WTC11 (cell line): ENCODE data around the gene IFNE. TPM values are rescaled to one million over a fixed set of nuclear protein-coding genes. Genes with fewer than 3 reads are reported as not detected.

Experiments
- ATAC-seq: fragments of 200-7000 bp; cut with Tn5 transposase; 2 replicates; pipeline ENCODE4 v1.10.0; 2021; ENCODE audit warnings: mild to moderate bottlenecking, moderate library complexity
- CTCF ChIA-PET: fragments of 300-600 bp; sonication (Branson Sonifier 250); formaldehyde crosslinking; loops from one replicate; lab custom pipeline; 2021; ENCODE audit warnings: antibody characterized with exemption; lab: Charles Lee
- POLR2A ChIA-PET: fragments of 350-600 bp; sonication (Branson Sonifier 250); formaldehyde crosslinking; loops from one replicate; lab custom pipeline; 2021; ENCODE audit warnings: antibody characterized with exemption; lab: Charles Lee
- DNase-seq: peaks from one replicate; pipeline ENCODE4 v3.0.0; 2021; ENCODE audit warnings: low spot score
- H3K27ac Mint-ChIP-seq: 2 replicates; pipeline ENCODE4 v1.8.0; 2021; ENCODE audit warnings: mixed read lengths
- H3K27me3 Mint-ChIP-seq: 2 replicates; pipeline ENCODE4 v1.8.0; 2021; ENCODE audit warnings: low read depth, mild to moderate bottlenecking, moderate library complexity, mixed read lengths
- H3K36me3 Mint-ChIP-seq: 2 replicates; pipeline ENCODE4 v1.8.0; 2021; ENCODE audit warnings: mixed read lengths
- H3K4me1 Mint-ChIP-seq: 2 replicates; pipeline ENCODE4 v1.8.0; 2022; ENCODE audit warnings: mixed read lengths
- H3K4me3 Mint-ChIP-seq: 2 replicates; pipeline ENCODE4 v1.8.0; 2021; ENCODE audit warnings: mild to moderate bottlenecking, moderate library complexity, mixed read lengths
- H3K9me3 Mint-ChIP-seq: 2 replicates; pipeline ENCODE4 v1.8.0; 2021; ENCODE audit warnings: mixed read lengths
- ATF1 ChIP-seq: sonication (generic); formaldehyde crosslinking; IDR thresholded peaks from 2 replicates; pipeline ENCODE4 v1.8.1; 2023; ENCODE audit warnings: mild to moderate bottlenecking, moderate library complexity, missing genetic modification reagents
- FOXJ3 ChIP-seq: sonication (generic); formaldehyde crosslinking; IDR thresholded peaks from 2 replicates; pipeline ENCODE4 v1.9.0; 2021; ENCODE audit warnings: missing genetic modification reagents, mild to moderate bottlenecking, borderline replicate concordance
- FOXK1 ChIP-seq: sonication (generic); formaldehyde crosslinking; IDR thresholded peaks from 2 replicates; pipeline ENCODE4 v1.8.0; 2022; ENCODE audit warnings: mild to moderate bottlenecking, moderate library complexity, missing genetic modification reagents
- FOXP1 ChIP-seq: sonication (generic); formaldehyde crosslinking; IDR thresholded peaks from 2 replicates; pipeline ENCODE4 v1.8.0; 2022; ENCODE audit warnings: missing genetic modification reagents, mild to moderate bottlenecking, moderate library complexity, borderline replicate concordance
- GTF2I ChIP-seq: fragments of 250-450 bp; sonication (Bioruptor Pico); conservative IDR thresholded peaks from 2 replicates; pipeline ENCODE4 v1.4.0; 2021; ENCODE audit warnings: mild to moderate bottlenecking
- JAZF1 ChIP-seq: fragments of 250-450 bp; sonication (Bioruptor Pico); IDR thresholded peaks from 2 replicates; pipeline ENCODE4 v1.9.0; 2021; ENCODE audit warnings: moderate library complexity, mild to moderate bottlenecking, inconsistent platforms
- KAT7 ChIP-seq: sonication (generic); formaldehyde crosslinking; IDR thresholded peaks from 2 replicates; pipeline ENCODE4 v1.8.1; 2023; ENCODE audit warnings: missing genetic modification reagents, mild to moderate bottlenecking, borderline replicate concordance
- NFATC4 ChIP-seq: fragments of 250-450 bp; sonication (Bioruptor Pico); IDR thresholded peaks from 2 replicates; pipeline ENCODE4 v1.9.0; 2021; ENCODE audit warnings: mild to moderate bottlenecking
- RORB ChIP-seq: fragments of 250-450 bp; sonication (Bioruptor Pico); IDR thresholded peaks from 2 replicates; pipeline ENCODE4 v1.9.0; 2021; ENCODE audit warnings: mild to moderate bottlenecking
- SMAD4 ChIP-seq: sonication (generic); formaldehyde crosslinking; IDR thresholded peaks from 2 replicates; pipeline ENCODE4 v1.8.0; 2022; ENCODE audit warnings: mild to moderate bottlenecking, missing genetic modification reagents
- SOX15 ChIP-seq: fragments of 250-450 bp; sonication (Bioruptor Pico); IDR thresholded peaks from 2 replicates; pipeline ENCODE4 v1.9.0; 2021; ENCODE audit warnings: mild to moderate bottlenecking
- TP53 ChIP-seq: sonication (generic); formaldehyde crosslinking; IDR thresholded peaks from 2 replicates; pipeline ENCODE4 v1.8.1; 2023; ENCODE audit warnings: mild to moderate bottlenecking, missing genetic modification reagents
- ZNF121 ChIP-seq: sonication (generic); formaldehyde crosslinking; IDR thresholded peaks from 2 replicates; pipeline ENCODE4 v1.8.0; 2023; ENCODE audit warnings: missing genetic modification reagents
- ZNF232 ChIP-seq: sonication (generic); formaldehyde crosslinking; IDR thresholded peaks from 2 replicates; pipeline ENCODE4 v1.8.0; 2022; ENCODE audit warnings: mild to moderate bottlenecking, missing genetic modification reagents
- ZNF416 ChIP-seq: fragments of 250-450 bp; sonication (Bioruptor Pico); IDR thresholded peaks from 2 replicates; pipeline ENCODE4 v1.9.0; 2021; ENCODE audit warnings: mild to moderate bottlenecking, inconsistent platforms
- total RNA-seq: library from RNA; stranded (reverse); gene quantifications from 3 replicates; pipeline ENCODE4 v1.2.3, GENCODE V29; 2021
- TF ChIP-seq, protein P1 (sequence below): sonication (generic); formaldehyde crosslinking; IDR thresholded peaks from 2 replicates; pipeline ENCODE4 v1.8.1; 2023; ENCODE audit warnings: mild to moderate bottlenecking, moderate library complexity, missing genetic modification reagents
- TF ChIP-seq, protein P2 (sequence below): fragments of 250-450 bp; sonication (Bioruptor Pico); IDR thresholded peaks from 2 replicates; pipeline ENCODE4 v1.9.0; 2021; ENCODE audit warnings: moderate library complexity, mild to moderate bottlenecking, inconsistent platforms, borderline replicate concordance
- TF ChIP-seq, protein P3 (sequence below): sonication (generic); formaldehyde crosslinking; IDR thresholded peaks from 2 replicates; pipeline ENCODE4 v1.8.1; 2022; ENCODE audit warnings: missing genetic modification reagents, borderline replicate concordance
- TF ChIP-seq, protein P4 (sequence below): fragments of 250-450 bp; sonication (Bioruptor Pico); IDR thresholded peaks from 2 replicates; pipeline ENCODE4 v1.9.0; 2021; ENCODE audit warnings: mild to moderate bottlenecking
- TF ChIP-seq, protein P5 (sequence below): sonication (generic); formaldehyde crosslinking; IDR thresholded peaks from 2 replicates; pipeline ENCODE4 v1.8.0; 2023; ENCODE audit warnings: missing genetic modification reagents
- TF ChIP-seq, protein P6 (sequence below): sonication (generic); formaldehyde crosslinking; IDR thresholded peaks from 2 replicates; pipeline ENCODE4 v1.8.1; 2023; ENCODE audit warnings: mild to moderate bottlenecking, missing genetic modification reagents, borderline replicate concordance

IFNE gene
- total RNA-seq, 1 experiment from 2014 or later, result 0.11 TPM

DNA sequence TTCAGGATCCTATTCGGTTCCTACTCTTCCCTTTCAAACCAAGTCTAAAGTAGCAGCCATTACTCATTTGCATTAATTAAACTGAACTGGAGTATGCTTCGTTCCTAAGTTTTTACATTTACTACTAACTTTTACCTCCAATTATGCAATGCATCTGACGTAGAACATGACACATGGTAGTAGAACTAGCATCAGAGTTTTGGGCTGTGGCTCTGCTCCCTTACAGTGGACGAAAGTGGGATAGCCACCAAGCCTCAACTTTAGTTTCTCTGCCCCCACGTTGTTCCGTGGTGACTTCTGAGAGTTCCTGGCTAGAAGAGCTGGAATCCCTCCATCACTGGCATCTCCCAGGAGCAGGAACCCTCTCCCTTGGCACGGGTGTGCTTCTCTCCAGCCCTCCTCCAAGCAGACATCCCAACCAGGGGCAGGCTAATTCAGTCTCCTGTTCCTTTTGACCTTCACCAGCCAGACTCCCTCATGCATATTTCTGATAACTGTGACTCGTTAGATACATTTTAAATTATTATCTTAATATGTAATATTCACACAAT lies 2.9 kb downstream of the IFNE start (continued):
- TF ChIP-seq, protein P1, sequence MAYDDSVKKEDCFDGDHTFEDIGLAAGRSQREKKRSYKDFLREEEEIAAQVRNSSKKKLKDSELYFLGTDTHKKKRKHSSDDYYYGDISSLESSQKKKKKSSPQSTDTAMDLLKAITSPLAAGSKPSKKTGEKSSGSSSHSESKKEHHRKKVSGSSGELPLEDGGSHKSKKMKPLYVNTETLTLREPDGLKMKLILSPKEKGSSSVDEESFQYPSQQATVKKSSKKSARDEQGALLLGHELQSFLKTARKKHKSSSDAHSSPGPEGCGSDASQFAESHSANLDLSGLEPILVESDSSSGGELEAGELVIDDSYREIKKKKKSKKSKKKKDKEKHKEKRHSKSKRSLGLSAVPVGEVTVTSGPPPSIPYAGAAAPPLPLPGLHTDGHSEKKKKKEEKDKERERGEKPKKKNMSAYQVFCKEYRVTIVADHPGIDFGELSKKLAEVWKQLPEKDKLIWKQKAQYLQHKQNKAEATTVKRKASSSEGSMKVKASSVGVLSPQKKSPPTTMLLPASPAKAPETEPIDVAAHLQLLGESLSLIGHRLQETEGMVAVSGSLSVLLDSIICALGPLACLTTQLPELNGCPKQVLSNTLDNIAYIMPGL, result no peak
- TF ChIP-seq ZNF232 (CRISPR knock-in tag) (no peak), GTF2I (CRISPR knock-in tag) (no peak), SMAD4 (CRISPR knock-in tag) (no peak), NFATC4 (CRISPR knock-in tag) (no peak), JAZF1 (CRISPR knock-in tag) (no peak), SOX15 (CRISPR knock-in tag) (no peak), ZNF416 (CRISPR knock-in tag) (no peak)

DNA sequence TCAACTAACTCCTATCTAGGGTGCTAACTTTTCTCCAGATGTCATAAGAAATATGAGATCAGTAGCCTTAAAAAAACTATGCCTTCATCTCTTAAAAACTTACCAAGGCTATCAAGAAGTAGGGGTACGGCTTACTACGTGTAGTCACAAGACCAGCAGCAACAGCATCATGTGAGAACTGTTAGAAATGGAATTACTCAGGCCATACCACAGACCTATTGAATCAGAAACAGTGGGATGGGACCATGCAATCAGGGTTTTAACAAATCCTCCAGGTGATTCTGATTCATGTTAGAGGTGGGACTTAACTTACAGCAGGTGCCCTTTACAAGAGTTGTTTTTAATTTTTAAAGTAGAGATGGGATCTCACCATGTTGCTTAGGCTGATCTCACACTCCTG lies 4.6 kb downstream of the IFNE start:
- CTCF ChIA-PET, result no interaction called here
- no peak overlapping the region for H3K27ac Mint-ChIP-seq
- H3K9me3 Mint-ChIP-seq, result no peaks in the 10 kb centered on the region
- no peaks in the 10 kb centered on the region for H3K36me3 Mint-ChIP-seq
- POLR2A ChIA-PET, result no interaction called here
- no peak for DNase-seq
- H3K4me3 Mint-ChIP-seq, result no peak overlapping the region
- H3K27me3 Mint-ChIP-seq, result no peaks in the 10 kb centered on the region
- H3K4me1 Mint-ChIP-seq, result no peaks in the 10 kb centered on the region
- no peak for ATAC-seq
- no peak for TF ChIP-seq FOXJ3 (CRISPR knock-in tag)
- TF ChIP-seq, protein P1, result no peak
- TF ChIP-seq, protein P2, sequence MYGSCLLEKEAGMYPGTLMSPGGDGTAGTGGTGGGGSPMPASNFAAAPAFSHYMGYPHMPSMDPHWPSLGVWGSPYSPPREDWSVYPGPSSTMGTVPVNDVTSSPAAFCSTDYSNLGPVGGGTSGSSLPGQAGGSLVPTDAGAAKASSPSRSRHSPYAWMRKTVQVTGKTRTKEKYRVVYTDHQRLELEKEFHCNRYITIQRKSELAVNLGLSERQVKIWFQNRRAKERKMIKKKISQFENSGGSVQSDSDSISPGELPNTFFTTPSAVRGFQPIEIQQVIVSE (CRISPR knock-in tag), result no peak
- TF ChIP-seq FOXP1 (CRISPR knock-in tag), result no peak
- no peak for TF ChIP-seq TP53 (CRISPR knock-in tag)
- TF ChIP-seq, protein P3, sequence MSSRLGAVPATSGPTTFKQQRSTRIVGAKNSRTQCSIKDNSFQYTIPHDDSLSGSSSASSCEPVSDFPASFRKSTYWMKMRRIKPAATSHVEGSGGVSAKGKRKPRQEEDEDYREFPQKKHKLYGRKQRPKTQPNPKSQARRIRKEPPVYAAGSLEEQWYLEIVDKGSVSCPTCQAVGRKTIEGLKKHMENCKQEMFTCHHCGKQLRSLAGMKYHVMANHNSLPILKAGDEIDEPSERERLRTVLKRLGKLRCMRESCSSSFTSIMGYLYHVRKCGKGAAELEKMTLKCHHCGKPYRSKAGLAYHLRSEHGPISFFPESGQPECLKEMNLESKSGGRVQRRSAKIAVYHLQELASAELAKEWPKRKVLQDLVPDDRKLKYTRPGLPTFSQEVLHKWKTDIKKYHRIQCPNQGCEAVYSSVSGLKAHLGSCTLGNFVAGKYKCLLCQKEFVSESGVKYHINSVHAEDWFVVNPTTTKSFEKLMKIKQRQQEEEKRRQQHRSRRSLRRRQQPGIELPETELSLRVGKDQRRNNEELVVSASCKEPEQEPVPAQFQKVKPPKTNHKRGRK (CRISPR knock-in tag), result no peak
- no peak for TF ChIP-seq RORB (CRISPR knock-in tag)
- no peak for TF ChIP-seq KAT7 (CRISPR knock-in tag)
- TF ChIP-seq, protein P4, sequence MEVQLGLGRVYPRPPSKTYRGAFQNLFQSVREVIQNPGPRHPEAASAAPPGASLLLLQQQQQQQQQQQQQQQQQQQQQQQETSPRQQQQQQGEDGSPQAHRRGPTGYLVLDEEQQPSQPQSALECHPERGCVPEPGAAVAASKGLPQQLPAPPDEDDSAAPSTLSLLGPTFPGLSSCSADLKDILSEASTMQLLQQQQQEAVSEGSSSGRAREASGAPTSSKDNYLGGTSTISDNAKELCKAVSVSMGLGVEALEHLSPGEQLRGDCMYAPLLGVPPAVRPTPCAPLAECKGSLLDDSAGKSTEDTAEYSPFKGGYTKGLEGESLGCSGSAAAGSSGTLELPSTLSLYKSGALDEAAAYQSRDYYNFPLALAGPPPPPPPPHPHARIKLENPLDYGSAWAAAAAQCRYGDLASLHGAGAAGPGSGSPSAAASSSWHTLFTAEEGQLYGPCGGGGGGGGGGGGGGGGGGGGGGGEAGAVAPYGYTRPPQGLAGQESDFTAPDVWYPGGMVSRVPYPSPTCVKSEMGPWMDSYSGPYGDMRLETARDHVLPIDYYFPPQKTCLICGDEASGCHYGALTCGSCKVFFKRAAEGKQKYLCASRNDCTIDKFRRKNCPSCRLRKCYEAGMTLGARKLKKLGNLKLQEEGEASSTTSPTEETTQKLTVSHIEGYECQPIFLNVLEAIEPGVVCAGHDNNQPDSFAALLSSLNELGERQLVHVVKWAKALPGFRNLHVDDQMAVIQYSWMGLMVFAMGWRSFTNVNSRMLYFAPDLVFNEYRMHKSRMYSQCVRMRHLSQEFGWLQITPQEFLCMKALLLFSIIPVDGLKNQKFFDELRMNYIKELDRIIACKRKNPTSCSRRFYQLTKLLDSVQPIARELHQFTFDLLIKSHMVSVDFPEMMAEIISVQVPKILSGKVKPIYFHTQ (CRISPR knock-in tag), result no peak
- TF ChIP-seq, protein P5, sequence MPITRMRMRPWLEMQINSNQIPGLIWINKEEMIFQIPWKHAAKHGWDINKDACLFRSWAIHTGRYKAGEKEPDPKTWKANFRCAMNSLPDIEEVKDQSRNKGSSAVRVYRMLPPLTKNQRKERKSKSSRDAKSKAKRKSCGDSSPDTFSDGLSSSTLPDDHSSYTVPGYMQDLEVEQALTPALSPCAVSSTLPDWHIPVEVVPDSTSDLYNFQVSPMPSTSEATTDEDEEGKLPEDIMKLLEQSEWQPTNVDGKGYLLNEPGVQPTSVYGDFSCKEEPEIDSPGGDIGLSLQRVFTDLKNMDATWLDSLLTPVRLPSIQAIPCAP, result no peak
- TF ChIP-seq ATF1 (CRISPR knock-in tag), result no peak
- TF ChIP-seq, protein P6, sequence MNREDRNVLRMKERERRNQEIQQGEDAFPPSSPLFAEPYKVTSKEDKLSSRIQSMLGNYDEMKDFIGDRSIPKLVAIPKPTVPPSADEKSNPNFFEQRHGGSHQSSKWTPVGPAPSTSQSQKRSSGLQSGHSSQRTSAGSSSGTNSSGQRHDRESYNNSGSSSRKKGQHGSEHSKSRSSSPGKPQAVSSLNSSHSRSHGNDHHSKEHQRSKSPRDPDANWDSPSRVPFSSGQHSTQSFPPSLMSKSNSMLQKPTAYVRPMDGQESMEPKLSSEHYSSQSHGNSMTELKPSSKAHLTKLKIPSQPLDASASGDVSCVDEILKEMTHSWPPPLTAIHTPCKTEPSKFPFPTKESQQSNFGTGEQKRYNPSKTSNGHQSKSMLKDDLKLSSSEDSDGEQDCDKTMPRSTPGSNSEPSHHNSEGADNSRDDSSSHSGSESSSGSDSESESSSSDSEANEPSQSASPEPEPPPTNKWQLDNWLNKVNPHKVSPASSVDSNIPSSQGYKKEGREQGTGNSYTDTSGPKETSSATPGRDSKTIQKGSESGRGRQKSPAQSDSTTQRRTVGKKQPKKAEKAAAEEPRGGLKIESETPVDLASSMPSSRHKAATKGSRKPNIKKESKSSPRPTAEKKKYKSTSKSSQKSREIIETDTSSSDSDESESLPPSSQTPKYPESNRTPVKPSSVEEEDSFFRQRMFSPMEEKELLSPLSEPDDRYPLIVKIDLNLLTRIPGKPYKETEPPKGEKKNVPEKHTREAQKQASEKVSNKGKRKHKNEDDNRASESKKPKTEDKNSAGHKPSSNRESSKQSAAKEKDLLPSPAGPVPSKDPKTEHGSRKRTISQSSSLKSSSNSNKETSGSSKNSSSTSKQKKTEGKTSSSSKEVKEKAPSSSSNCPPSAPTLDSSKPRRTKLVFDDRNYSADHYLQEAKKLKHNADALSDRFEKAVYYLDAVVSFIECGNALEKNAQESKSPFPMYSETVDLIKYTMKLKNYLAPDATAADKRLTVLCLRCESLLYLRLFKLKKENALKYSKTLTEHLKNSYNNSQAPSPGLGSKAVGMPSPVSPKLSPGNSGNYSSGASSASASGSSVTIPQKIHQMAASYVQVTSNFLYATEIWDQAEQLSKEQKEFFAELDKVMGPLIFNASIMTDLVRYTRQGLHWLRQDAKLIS (CRISPR knock-in tag), result no peak
- no peak for TF ChIP-seq FOXK1 (CRISPR knock-in tag)
- TF ChIP-seq ZNF121 (CRISPR knock-in tag), result no peak
